ENCODE data around the gene MAML2. TPM values are rescaled to one million over a fixed set of nuclear protein-coding genes. Genes with fewer than 3 reads are reported as not detected.

MAML2 gene
- total and polyA plus RNA-seq, 2 of the 8 experiments (the other 6 are each of a cell fraction or from before 2014, with no cell fraction given): 3.8 to 6.6 TPM

GRCh38 chr11:96134602-96135001, 208.4 kb downstream of the MAML2 start (continued):
- no peak for TF ChIP-seq SIN3A (conservative IDR thresholded peaks at IDR 0.05 in 1 of 2, IDR thresholded peaks at IDR 0.05 in 1 of 2; ENCODE audit: low read depth in 1 of 2, low read length in 2 of 2)
- TF ChIP-seq YY1 (IDR thresholded peaks at IDR 0.05; ENCODE audit: low read depth, low read length): no peak
- TF ChIP-seq POLR2AphosphoS5 (IDR thresholded peaks at IDR 0.05; ENCODE audit: low read depth, low read length): no peak
- TF ChIP-seq CHD1 (IDR thresholded peaks at IDR 0.05; ENCODE audit: low read depth, low read length): no peak
- no peak for TF ChIP-seq PHF8 (conservative IDR thresholded peaks at IDR 0.05; ENCODE audit: low read depth, low read length)
- TF ChIP-seq EP300 (IDR thresholded peaks at IDR 0.05; ENCODE audit: borderline replicate concordance in 1 of 2, low read depth in 2 of 2, low read length in 2 of 2): no peak
- no peak for TF ChIP-seq NANOG (IDR thresholded peaks at IDR 0.05; ENCODE audit: insufficient read depth, low read depth, low read length, poor library complexity, severe bottlenecking)
- no peak for TF ChIP-seq NRF1 (IDR thresholded peaks at IDR 0.05; ENCODE audit: low read depth, low read length)
- no peak for TF ChIP-seq SAP30 (IDR thresholded peaks at IDR 0.05; ENCODE audit: insufficient read depth, insufficient replicate concordance, low read length)
